T47D (cell line): ENCODE measurements around the gene UBE2G2.

ENCODE experiments used
- DNase-seq, 2 experiments: peaks; one replicate each; pipeline versions ENCODE4 v3.0.0 to v3.0.0-alpha.2; 2011 to 2012; ENCODE audit warnings: low read depth in 1 of 2, low spot score in 1 of 2
- JUND ChIP-seq: IDR thresholded peaks from 2 replicates; pipeline ENCODE4 v1.6.1; 2012; ENCODE audit warnings: low read depth
- in situ Hi-C: cut with HindIII; loops from 2 replicates; pipeline ENCODE4 v1.10.0; 2016; ENCODE audit warnings: low sequenced_read_pairs, low pct_unique_long_range_greater_than_20kb

Gene UBE2G2

GRCh38 chr21:44758781-44759627 is 42.6 kb downstream of the UBE2G2 start:
- in situ Hi-C loops, result no loop called here
- no peak for TF ChIP-seq JUND
- DNase-seq, result no peak

GRCh38 chr21:44758141-44758561 is 43.5 kb downstream of the UBE2G2 start:
- in situ Hi-C loops, result no loop called here
- TF ChIP-seq JUND, result no peak
- no peak for DNase-seq

GRCh38 chr21:44757731-44758130 is 43.9 kb downstream of the UBE2G2 start:
- no peak for DNase-seq
- no peak for TF ChIP-seq JUND
- in situ Hi-C loops, result no loop called here

- in situ Hi-C loops, result no loop called here
- TF ChIP-seq JUND, result no peak
- no peak for DNase-seq
Measured at GRCh38 chr21:44756423-44757185, 45.0 kb downstream of the UBE2G2 start.

GRCh38 chr21:44755227-44755626 is 46.4 kb downstream of the UBE2G2 start:
- in situ Hi-C loops, result no loop called here

GRCh38 chr21:44753357-44753756 is 48.3 kb downstream of the UBE2G2 start:
- no peak for DNase-seq
- TF ChIP-seq JUND, result no peak
- in situ Hi-C loops, result no loop called here

More at GRCh38 chr21:44755227-44755626, 46.4 kb downstream of the UBE2G2 start:
- no peak for TF ChIP-seq JUND
- DNase-seq, result no peak

- DNase-seq, result peak in 1 of 2 experiments; percentile 33
- TF ChIP-seq JUND, result no peak
- in situ Hi-C loops, result no loop called here
Measured at GRCh38 chr21:44752671-44753235, 48.9 kb downstream of the UBE2G2 start.

- in situ Hi-C loops, result no loop called here
- DNase-seq, result no peak
- TF ChIP-seq JUND, result no peak
Measured at GRCh38 chr21:44751799-44752636, 49.6 kb downstream of the UBE2G2 start.

GRCh38 chr21:44751186-44751798 is 50.3 kb downstream of the UBE2G2 start:
- DNase-seq, result no peak
- in situ Hi-C loops, result no loop called here
- no peak for TF ChIP-seq JUND

- in situ Hi-C loops, result no loop called here
- no peak for TF ChIP-seq JUND
- DNase-seq, result no peak
Measured at GRCh38 chr21:44750675-44751025, 51.0 kb downstream of the UBE2G2 start.

GRCh38 chr21:44749759-44750674 is 51.6 kb downstream of the UBE2G2 start:
- no peak for DNase-seq
- in situ Hi-C loops, result no loop called here
- TF ChIP-seq JUND, result no peak
